H9 (cell line): ENCODE data around the gene CCDC141. TPM values are rescaled to one million over a fixed set of nuclear protein-coding genes. Genes with fewer than 3 reads are reported as not detected.

Source experiments
- DNase-seq: peaks from one replicate; pipeline ENCODE4 v3.0.0-alpha.2; 2017
- H2AFZ ChIP-seq: one replicate; pipeline ENCODE4 v1.6.1; 2013; ENCODE audit warnings: mild to moderate bottlenecking, low read length, control low read depth, moderate library complexity
- H2AK5ac ChIP-seq: 2 replicates; pipeline ENCODE4 v1.6.1; 2013; ENCODE audit warnings: low read length, control low read depth, mixed read lengths; ENCODE audit not compliant: insufficient read length
- H2BK120ac ChIP-seq: one replicate; pipeline ENCODE4 v1.6.1; 2013; ENCODE audit warnings: low read depth, mild to moderate bottlenecking, low read length, control low read depth, inconsistent platforms; ENCODE audit not compliant: poor library complexity, severe bottlenecking
- H2BK12ac ChIP-seq: 2 replicates; pipeline ENCODE4 v1.6.1; 2013; ENCODE audit warnings: low read length, control low read depth, mixed read lengths, low read depth; ENCODE audit not compliant: insufficient read length
- H2BK15ac ChIP-seq: 2 replicates; pipeline ENCODE4 v1.6.1; 2013; ENCODE audit warnings: low read depth, low read length, control low read depth
- H2BK20ac ChIP-seq: one replicate; pipeline ENCODE4 v1.6.1; 2013; ENCODE audit warnings: low read depth, mild to moderate bottlenecking, low read length, control low read depth, inconsistent platforms; ENCODE audit not compliant: poor library complexity, severe bottlenecking
- H2BK5ac ChIP-seq: 2 replicates; pipeline ENCODE4 v1.6.1; 2013; ENCODE audit warnings: low read length, control low read depth, mixed read lengths; ENCODE audit not compliant: insufficient read length
- H3K14ac ChIP-seq: 2 replicates; pipeline ENCODE4 v1.6.1; 2013; ENCODE audit warnings: low read length, control low read depth; ENCODE audit not compliant: insufficient read depth
- H3K18ac ChIP-seq: 2 replicates; pipeline ENCODE4 v1.6.1; 2013; ENCODE audit warnings: low read depth, mild to moderate bottlenecking, mixed read lengths, low read length, control low read depth; ENCODE audit not compliant: insufficient read length
- H3K23ac ChIP-seq: 2 replicates; pipeline ENCODE4 v1.6.1; 2013; ENCODE audit warnings: low read length, control low read depth, mixed read lengths, low read depth; ENCODE audit not compliant: insufficient read length
- H3K23me2 ChIP-seq: 2 replicates; pipeline ENCODE4 v1.6.1; 2013; ENCODE audit warnings: low read depth, mild to moderate bottlenecking, mixed read lengths, low read length, control low read depth; ENCODE audit not compliant: insufficient read length, poor library complexity, severe bottlenecking
- H3K27ac ChIP-seq: 2 replicates; pipeline ENCODE4 v1.5.1; 2013; ENCODE audit warnings: low read length, control low read depth, mixed read lengths, low read depth; ENCODE audit not compliant: insufficient read length
- H3K27me3 ChIP-seq: 2 replicates; pipeline ENCODE4 v1.6.1; 2013; ENCODE audit warnings: low read length, control low read depth, inconsistent platforms; ENCODE audit not compliant: insufficient read depth
- H3K4ac ChIP-seq: 2 replicates; pipeline ENCODE4 v1.6.1; 2013; ENCODE audit warnings: low read depth, mild to moderate bottlenecking, control low read depth, inconsistent platforms, low read length, moderate library complexity
- H3K4me1 ChIP-seq: 2 replicates; pipeline ENCODE4 v1.6.1; 2013; ENCODE audit warnings: low read length, control low read depth, inconsistent platforms; ENCODE audit not compliant: insufficient read depth
- H3K4me2 ChIP-seq: 2 replicates; pipeline ENCODE4 v1.6.1; 2013; ENCODE audit warnings: low read length, control low read depth, mixed read lengths; ENCODE audit not compliant: insufficient read length, insufficient read depth
- H3K56ac ChIP-seq: 2 replicates; pipeline ENCODE4 v1.6.1; 2013; ENCODE audit warnings: low read depth, mild to moderate bottlenecking, mixed read lengths, low read length, control low read depth; ENCODE audit not compliant: insufficient read length
- H3K79me1 ChIP-seq: 2 replicates; pipeline ENCODE4 v1.6.1; 2013; ENCODE audit warnings: low read depth, mild to moderate bottlenecking, moderate library complexity, low read length, control low read depth, inconsistent platforms; ENCODE audit not compliant: insufficient read depth, poor library complexity, severe bottlenecking
- H3K79me2 ChIP-seq: 2 replicates; pipeline ENCODE4 v1.6.1; 2013; ENCODE audit warnings: low read length, control low read depth, inconsistent platforms; ENCODE audit not compliant: insufficient read depth
- H3K9ac ChIP-seq: 2 replicates; pipeline ENCODE4 v1.6.1; 2013; ENCODE audit warnings: low read length, control low read depth, mixed read lengths; ENCODE audit not compliant: insufficient read length; ENCODE audit errors: extremely low read depth
- H3K9me3 ChIP-seq: one replicate; pipeline ENCODE4 v1.6.1; 2013; ENCODE audit warnings: low read depth, low read length, inconsistent platforms; ENCODE audit not compliant: control insufficient read depth
- H3T11ph ChIP-seq: one replicate; pipeline ENCODE4 v1.6.1; 2013; ENCODE audit warnings: mild to moderate bottlenecking, low read length, control low read depth, inconsistent platforms
- H4K20me1 ChIP-seq: one replicate; pipeline ENCODE4 v1.6.1; 2013; ENCODE audit not compliant: control insufficient read depth, insufficient read length, insufficient read depth
- H4K5ac ChIP-seq: 2 replicates; pipeline ENCODE4 v1.6.1; 2013; ENCODE audit warnings: low read depth, mild to moderate bottlenecking, mixed read lengths, low read length, control low read depth; ENCODE audit not compliant: insufficient read length
- H4K8ac ChIP-seq: replicated peaks from 2 replicates; pipeline ENCODE4 v1.6.1; 2013; ENCODE audit warnings: low read length, control low read depth, mixed read lengths, low read depth; ENCODE audit not compliant: insufficient read length
- H4K91ac ChIP-seq: 2 replicates; pipeline ENCODE4 v1.6.1; 2013; ENCODE audit warnings: low read depth, mild to moderate bottlenecking, moderate library complexity, mixed read lengths, low read length, control low read depth; ENCODE audit not compliant: insufficient read length
- H3K27ac Mint-ChIP-seq, 3 experiments: 2 replicates in 2 of 3; 3 replicates in 1 of 3; pipeline ENCODE4 v1.8.0; 2020 to 2021; ENCODE audit warnings: mixed read lengths in 3 of 3, mild to moderate bottlenecking in 1 of 3, moderate library complexity in 1 of 3
- H3K27me3 Mint-ChIP-seq: 2 replicates; pipeline ENCODE4 v1.8.0; 2021; ENCODE audit warnings: low read depth, mild to moderate bottlenecking, moderate library complexity, mixed read lengths
- H3K36me3 Mint-ChIP-seq, 3 experiments: 2 replicates in 2 of 3; 3 replicates in 1 of 3; pipeline ENCODE4 v1.8.0; 2020 to 2021; ENCODE audit warnings: low read depth in 3 of 3, mixed read lengths in 3 of 3; ENCODE audit not compliant: insufficient read depth in 1 of 3
- H3K4me1 Mint-ChIP-seq, 2 experiments: 2 replicates each; pipeline ENCODE4 v1.8.0; 2020; ENCODE audit warnings: mixed read lengths in 2 of 2
- H3K4me3 Mint-ChIP-seq, 2 experiments: 2 replicates in 1 of 2; 3 replicates in 1 of 2; pipeline ENCODE4 v1.8.0; 2020 to 2021; ENCODE audit warnings: mild to moderate bottlenecking in 2 of 2, mixed read lengths in 2 of 2, moderate library complexity in 1 of 2
- H3K9me3 Mint-ChIP-seq, 2 experiments: 2 replicates in 1 of 2; 3 replicates in 1 of 2; pipeline ENCODE4 v1.8.0; 2020; ENCODE audit warnings: mild to moderate bottlenecking in 2 of 2, mixed read lengths in 2 of 2, moderate library complexity in 1 of 2
- CTCF ChIP-seq: fragments of 200-600 bp; sonication (generic); conservative IDR thresholded peaks from 3 replicates; pipeline ENCODE4 v1.8.0; 2021; ENCODE audit warnings: antibody characterized with exemption, mild to moderate bottlenecking
- WGBS: extraction: QIAGEN DNeasy Blood & Tissue Kit; methylation state at CpG from one replicate; pipeline ENCODE4 v1.1.7; 2013; ENCODE audit warnings: missing lambda C conversion rate, low lambda C conversion rate, mixed read lengths; ENCODE audit not compliant: insufficient read length; ENCODE audit errors: extremely low coverage; 5-methylcytosine and 5-hydroxymethylcytosine counted together
- total RNA-seq: library from RNA; stranded (reverse); gene quantifications from 2 replicates; pipeline ENCODE4 v1.2.1, GENCODE V29; 2021

Gene CCDC141
- total RNA-seq, 1 experiment from 2014 or later = 1.0 TPM

DNA sequence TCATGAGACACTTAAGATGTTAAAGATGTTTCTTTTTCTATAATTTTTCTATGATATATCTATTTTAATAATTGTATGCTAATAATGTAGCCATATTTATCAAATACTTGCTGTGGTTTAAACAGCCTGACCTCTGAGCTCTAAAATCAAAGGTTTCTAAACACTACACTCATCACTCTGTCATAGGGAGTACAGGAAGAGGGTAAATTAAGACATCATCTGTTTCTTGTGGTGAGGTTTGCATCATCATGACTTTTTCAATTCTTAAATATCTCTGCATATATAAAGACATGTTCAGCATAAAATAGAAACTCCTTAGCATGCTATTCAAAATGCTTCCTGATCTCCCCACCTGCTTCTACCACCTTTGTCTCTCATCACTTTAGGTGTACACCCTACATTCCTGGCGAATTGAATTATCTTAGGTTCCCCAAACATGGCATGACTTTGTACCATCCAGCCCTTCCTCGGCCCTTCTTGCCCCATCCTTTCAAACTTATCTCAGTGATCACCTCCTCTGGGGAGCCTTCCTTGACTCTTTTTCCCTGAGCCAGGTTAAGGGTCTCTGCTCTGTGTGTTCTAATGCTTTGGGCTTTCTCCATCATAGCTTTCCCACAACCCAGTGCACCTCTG, 137.4 kb downstream of the CCDC141 start:
- no peak overlapping the region for H2AFZ ChIP-seq
- H3K4me1 Mint-ChIP-seq = peaks cover 0 to 4% of the 10 kb centered on the region in 2 experiments; a peak in 1 of 4 replicates

More for the DNA sequence above, 137.4 kb downstream of the CCDC141 start:
- Histone ChIP-seq H3K23ac (no peak overlapping the region), H3K79me1 (no peaks in the 10 kb centered on the region), H2AK5ac (no peak overlapping the region), H3K23me2 (no peaks in the 10 kb centered on the region), H2BK120ac (no peak overlapping the region), H2BK20ac (no peak overlapping the region), H4K5ac (no peak overlapping the region), H4K8ac (no peak overlapping the region), H4K91ac (no peak overlapping the region), H3K27ac (no peak overlapping the region), H4K20me1 (no peaks in the 10 kb centered on the region), H3K9me3 (no peaks in the 10 kb centered on the region), H3K79me2 (no peaks in the 10 kb centered on the region), H3K4me2 (no peak overlapping the region), H3K56ac (no peak overlapping the region), H3T11ph (no peak overlapping the region), H3K9ac (no peak overlapping the region), H3K18ac (no peak overlapping the region), H2BK15ac (no peak overlapping the region), H2BK5ac (no peak overlapping the region), H2BK12ac (no peak overlapping the region), H3K4me1 (no peaks in the 10 kb centered on the region), H3K14ac (no peak overlapping the region), H3K27me3 (no peaks in the 10 kb centered on the region), H3K4ac (no peak overlapping the region)
- no peak for DNase-seq
- Mint-ChIP-seq H3K9me3 (no peaks in the 10 kb centered on the region), H3K27me3 (no peaks in the 10 kb centered on the region), H3K4me3 (no peak overlapping the region), H3K36me3 (no peaks in the 10 kb centered on the region), H3K27ac (no peak overlapping the region)
- WGBS = no CpG with 5 or more reads among the region's 2 CpGs
- no peak for TF ChIP-seq CTCF
